Myometrial cell (primary cell): ENCODE measurements around the gene ZNF143. TPM values are rescaled to one million over a fixed set of nuclear protein-coding genes. Genes with fewer than 3 reads are reported as not detected.

Experiments used
- total RNA-seq: library from RNA; depleted of rRNA; stranded (reverse); fragments of >200 nt; gene quantifications from 2 replicates; pipeline ENCODE4 v1.2.3, GENCODE V29; 2015

The ZNF143 gene
- total RNA-seq, result 11.5 and 13.8 TPM in 2 replicates

DNA sequence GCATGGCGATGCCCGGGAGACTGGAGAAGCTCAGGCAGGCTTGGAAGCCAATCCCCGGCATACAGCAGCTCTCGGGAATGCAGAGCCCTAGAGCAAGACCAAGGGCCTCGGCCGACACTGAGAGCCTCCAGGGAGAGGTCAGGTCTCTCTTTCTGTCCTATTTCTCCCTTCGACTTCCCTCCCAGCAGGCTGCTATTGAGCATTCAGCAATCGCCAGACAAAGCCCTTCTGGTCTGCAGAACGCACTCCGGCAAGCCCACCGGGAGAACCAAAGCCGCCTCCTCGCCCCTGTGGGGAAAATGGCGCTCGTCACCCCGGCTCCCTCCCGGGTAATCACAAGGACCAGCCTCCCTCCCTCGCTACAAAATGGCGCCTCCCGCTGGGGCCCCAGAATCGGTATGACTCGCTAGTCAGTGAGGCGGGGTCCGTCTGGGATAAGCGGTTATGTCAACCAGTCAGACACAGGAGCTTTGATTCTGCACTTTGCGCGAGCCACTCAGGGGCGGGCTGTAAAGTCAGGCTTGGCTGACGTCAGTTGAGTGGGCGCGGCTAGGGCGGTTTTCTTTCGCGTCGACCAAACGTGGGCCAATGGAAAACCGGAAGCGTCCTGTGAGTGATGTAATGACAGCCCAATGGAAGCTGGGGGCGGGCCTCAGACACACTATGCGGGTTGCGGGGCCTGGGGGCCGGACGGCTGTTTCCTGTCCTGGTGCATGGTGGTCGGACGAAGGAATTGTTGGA lies at the start of gene ZNF143:
Gene ZNF143 (plus strand): TSS at position 691 of the 741 bp plus-strand sequence. CDS start 10,297 bp downstream, outside the sequence.

DNA sequence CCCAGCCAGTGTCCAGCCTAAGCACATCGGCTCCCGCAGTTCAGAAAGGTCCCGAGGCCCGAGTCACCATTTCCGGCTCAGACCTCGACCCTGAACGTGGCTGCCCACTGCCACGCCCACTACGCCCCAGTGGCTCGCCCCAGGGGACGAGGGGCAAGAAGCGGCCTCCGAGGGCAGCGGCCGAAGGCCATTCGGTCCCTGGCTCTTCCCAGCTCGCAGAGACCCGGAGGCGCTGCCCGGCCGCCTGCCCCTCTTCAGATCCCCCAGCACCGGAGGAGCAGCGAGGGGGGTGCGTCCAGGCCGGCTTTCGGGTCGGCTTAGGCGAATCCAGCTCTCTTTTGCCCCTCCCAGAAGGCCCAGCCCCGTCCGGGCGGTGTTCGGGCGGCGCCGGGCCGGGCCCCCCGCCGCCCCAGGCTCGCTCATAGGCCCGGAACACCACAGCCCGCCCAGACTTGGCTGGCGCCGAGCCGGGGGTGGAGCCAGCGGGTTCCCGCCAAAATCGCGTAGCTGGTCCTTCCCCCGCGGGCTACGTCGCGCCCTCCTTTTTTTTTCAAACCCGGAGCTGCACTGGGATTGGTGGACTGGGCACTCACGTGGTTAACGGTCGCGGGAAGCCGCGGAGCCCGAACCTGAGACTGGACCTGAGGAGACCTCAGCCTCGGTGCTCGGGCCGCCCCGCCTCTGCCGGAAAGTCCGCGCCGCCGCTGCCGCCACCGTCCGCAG lies 112.4 kb downstream of the ZNF143 start, which contains the start of gene WEE1:
Gene WEE1 (plus strand): TSS at position 619 of the 723 bp plus-strand sequence. CDS start 264 bp downstream, outside the sequence.

Other genes with a start within 250 kb of the ZNF143 start
- gene DENND5A, start 195.7 kb upstream of the ZNF143 start, total RNA-seq, result 71.6 and 88.5 TPM in 2 replicates
- gene TMEM41B, start 146.4 kb upstream of the ZNF143 start, total RNA-seq, result 26.5 and 35.1 TPM in 2 replicates
- gene IPO7, start 76.4 kb upstream of the ZNF143 start, total RNA-seq, result 63.7 and 84.9 TPM in 2 replicates
- gene WEE1, start 112.7 kb downstream of the ZNF143 start, total RNA-seq, result 16.4 and 20.4 TPM in 2 replicates
- 11.5 and 19.8 TPM in 2 replicates for gene SWAP70, start 203.1 kb downstream of the ZNF143 start, total RNA-seq